Activated gamma-delta T cell treated with anti-CD3 and anti-CD28 coated beads, Interleukin-2, amount 50 U/mL, for 16 hours (primary cell): Measurements from ENCODE around the gene CYSRT1.

ENCODE experiments used
- DNase-seq: peaks from one replicate; pipeline ENCODE4 v3.0.0-alpha.2; 2020; ENCODE audit warnings: low read depth

The CYSRT1 gene

GRCh38 chr9:137227054-137227852 lies 2.3 kb downstream of the CYSRT1 start, which contains the start of gene RNF224:
TSS of gene RNF224 (plus strand) at chr9:137227502. CDS start at chr9:137228336, 834 bp downstream.
- peak; percentile 72 for DNase-seq

DNA sequence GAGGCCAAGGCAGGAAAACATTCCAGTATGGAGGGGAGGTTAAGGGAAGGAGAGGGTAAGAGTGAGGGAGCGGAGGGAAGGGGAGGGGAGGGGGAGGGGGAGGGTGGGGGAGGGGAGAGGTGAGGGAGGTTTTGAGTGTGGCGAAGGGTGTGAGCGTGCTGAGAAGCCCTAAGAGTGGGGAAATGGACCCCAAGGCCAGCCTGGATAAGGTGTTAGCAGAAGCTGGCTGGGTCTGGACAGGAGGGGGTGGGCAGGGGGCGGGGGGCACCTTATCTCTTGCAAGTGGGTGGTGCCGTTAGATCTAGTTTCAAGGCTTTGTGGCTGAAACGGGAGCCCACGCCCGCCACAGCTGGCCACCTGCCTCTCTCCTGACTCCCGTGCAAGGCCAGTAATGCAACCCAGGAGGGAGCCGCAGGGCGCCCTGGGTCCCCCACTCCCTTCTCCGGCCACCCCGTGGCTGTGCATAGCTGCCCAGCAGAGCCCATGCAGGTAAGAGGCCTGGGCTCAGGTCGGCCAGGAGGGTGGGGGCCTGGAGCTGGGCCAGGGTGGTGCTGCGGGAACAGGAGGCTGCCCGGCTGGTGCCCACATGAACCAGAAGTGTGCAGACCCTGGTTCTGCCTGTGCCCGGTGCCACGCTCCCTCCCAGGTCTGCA lies 3.0 kb downstream of the CYSRT1 start:
- no peak for DNase-seq

GRCh38 chr9:137228506-137228967 lies 3.6 kb downstream of the CYSRT1 start:
- DNase-seq: no peak

GRCh38 chr9:137228968-137229896 lies 4.3 kb downstream of the CYSRT1 start:
- no peak for DNase-seq

DNA sequence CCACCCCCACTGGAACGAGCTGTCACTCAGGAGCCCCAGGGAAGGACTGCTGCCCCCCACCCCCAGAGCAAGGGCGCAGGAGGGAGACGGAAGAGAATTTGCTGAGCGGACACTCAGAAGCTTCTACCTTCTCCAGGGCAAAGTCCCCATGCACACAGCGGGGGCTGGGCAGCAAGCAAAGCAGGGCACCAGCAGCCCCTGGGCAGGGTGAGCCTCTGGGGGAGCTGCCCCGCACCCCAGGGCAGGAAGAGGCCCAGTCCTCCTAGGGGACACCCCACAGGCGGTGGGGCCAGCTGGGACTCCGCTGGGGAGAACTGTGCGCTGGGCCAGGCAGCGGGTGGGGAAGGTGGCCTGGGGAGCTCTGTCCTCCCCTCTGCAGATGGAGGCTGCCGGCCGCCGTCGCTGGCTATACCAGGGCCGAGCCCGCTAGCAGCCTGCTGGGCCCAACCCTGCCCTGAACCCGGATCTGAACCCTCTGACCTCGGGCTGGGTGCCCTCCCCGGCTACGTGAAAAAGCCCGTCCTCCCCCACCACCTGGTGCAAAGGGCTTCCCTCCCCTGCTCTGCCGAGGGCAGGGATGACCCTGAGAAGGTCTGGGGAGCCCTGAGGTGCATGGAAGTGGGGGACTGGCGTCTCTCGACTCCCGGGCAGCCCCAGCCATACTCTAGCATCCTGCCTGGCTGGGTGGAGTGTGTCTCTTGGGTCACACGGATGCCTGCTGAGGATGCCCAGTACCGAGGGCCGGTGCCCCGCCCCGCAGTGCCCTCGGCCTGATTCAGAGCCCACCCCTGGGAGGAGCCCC lies 5.1 kb downstream of the CYSRT1 start:
- no peak for DNase-seq

GRCh38 chr9:137230705-137231371 lies 5.9 kb downstream of the CYSRT1 start, which contains the start of gene SLC34A3:
TSS of gene SLC34A3 (plus strand) at chr9:137230901. CDS start at chr9:137231703, 802 bp downstream.
- DNase-seq: no peak

- no peak for DNase-seq
These were observed 6.5 kb downstream of the CYSRT1 start for GRCh38 chr9:137231372-137232039.

DNA sequence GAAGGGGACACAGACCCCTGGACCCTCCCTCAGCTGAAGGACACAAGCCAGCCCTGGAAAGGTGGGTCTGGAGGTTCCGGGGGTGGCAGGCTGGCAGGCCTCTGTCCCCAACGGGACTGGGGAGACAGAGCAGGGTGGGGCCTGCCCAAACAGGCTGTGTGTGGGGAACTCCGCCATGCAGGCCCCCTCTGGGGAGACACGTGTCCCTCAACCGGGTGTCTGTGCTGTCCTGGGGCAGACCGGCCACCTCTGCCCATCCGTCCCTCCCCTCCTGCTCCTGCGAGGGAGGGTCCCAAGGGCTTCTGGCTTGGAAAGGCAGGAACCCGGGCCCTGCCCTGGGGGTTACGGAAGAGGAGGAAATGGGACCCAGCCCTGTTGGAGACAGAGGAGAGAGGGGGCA lies 7.1 kb downstream of the CYSRT1 start:
- no peak for DNase-seq

DNA sequence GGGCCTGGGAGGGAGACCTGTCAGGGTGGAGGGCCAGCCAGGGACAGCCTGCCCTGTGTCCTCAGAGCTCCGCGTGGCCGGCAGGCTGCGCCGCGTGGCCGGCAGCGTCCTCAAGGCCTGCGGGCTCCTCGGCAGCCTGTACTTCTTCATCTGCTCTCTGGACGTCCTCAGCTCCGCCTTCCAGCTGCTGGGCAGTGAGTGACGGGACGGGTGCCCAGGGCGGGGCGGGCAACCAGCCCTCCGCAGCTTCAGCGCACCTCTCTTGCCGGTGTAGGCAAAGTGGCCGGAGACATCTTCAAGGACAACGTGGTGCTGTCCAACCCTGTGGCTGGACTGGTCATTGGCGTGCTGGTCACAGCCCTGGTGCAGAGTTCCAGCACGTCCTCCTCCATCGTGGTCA lies 7.5 kb downstream of the CYSRT1 start:
- no peak for DNase-seq

DNA sequence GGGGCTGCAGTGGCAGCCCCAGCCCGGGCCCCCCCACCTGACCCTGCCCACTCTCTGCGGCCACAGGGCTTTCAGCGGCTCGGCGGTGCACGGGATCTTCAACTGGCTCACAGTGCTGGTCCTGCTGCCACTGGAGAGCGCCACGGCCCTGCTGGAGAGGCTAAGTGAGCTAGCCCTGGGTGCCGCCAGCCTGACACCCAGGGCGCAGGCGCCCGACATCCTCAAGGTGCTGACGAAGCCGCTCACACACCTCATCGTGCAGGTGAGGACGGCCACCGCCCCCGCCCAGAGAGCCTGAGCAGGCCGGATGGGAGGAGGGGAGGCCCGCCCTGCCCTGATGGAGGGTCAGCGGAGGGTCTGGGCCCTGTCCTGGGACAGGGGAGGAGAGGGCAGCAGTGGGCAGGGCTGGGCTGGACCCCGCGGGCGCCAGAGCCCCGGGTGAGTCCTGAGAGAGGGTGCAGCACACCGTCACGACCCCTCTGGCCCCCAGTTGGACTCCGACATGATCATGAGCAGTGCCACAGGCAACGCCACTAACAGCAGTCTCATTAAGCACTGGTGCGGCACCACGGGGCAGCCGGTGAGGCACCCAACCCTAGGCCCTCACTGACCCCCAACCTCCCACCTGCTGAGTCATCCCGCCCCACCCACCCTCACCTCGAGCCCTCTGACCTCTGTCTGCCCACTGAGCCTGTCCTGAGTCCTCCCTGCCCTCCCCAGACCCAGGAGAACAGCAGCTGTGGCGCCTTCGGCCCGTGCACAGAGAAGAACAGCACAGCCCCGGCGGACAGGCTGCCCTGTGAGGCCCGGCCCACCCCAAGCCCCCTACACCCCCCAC lies 8.4 kb downstream of the CYSRT1 start:
- no peak for DNase-seq

- DNase-seq: no peak
These were observed 9.2 kb downstream of the CYSRT1 start for GRCh38 chr9:137234055-137234697.

DNA sequence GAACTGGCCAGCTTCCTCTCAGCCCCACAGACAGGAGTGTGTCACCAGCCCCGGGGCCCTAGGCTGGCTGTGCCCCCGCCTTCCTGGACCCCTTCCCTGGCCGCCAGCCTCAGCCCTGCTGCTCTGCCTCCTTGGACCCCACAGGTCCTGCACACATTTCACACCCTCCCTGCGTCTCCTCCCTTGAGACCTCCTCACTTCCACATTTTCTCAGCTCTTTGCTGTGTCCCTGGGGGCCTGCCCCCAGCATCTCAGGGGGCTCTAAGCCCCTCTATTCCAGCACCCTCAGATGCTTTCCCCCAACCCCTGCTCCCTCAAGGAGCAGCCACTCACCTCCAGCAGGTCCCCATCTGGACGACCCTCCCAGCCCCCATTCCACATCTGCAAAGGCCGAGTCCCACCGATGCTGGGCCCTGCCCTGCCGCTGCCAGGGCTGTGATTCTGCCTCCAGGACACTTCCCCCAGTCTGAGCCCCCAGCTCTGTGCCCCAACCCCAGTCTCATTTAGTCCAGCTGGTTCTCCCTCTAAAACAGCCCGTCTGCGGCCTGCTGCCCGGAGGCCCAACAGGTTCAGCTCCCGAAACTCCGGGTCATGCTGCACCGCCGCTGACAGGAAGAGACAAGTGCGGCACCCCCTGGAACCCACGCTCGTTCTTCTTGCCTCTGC lies 9.9 kb downstream of the CYSRT1 start:
- DNase-seq: no peak

DNA sequence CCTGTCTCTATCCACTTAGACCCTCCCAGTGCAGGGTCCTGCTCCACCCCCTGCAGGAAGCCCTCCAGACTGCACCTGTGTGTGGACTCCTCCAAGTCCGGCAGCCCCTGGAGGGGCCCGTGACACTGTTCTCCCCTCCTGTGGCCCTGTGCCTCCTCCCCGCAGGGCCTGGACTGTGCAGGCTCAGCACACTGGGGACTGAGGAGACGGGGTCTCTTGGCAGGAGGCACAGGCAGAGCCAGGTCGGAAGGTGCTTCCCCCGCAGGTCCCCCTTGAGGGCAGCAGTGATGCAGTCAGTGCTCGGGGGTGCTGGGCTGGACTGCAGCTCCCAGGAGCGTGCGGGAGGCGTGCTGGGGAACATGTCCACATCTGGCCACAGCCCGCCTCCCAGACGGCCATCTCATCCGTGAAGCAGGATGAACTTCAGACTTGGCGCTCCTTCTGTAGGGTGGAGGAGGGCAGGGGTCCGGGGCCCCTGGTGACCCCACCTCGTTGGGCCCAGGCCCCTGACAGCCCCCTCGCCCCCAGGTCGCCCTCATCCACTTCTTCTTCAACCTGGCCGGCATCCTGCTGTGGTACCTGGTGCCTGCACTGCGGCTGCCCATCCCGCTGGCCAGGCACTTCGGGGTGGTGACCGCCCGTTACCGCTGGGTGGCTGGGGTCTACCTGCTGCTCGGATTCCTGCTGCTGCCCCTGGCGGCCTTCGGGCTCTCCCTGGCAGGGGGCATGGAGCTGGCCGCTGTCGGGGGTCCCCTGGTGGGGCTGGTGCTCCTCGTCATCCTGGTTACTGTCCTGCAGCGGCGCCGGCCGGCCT lies 10.7 kb downstream of the CYSRT1 start:
- no peak for DNase-seq

- peak; percentile 87 for DNase-seq
These were observed 11.4 kb downstream of the CYSRT1 start for GRCh38 chr9:137236238-137236935.

DNA sequence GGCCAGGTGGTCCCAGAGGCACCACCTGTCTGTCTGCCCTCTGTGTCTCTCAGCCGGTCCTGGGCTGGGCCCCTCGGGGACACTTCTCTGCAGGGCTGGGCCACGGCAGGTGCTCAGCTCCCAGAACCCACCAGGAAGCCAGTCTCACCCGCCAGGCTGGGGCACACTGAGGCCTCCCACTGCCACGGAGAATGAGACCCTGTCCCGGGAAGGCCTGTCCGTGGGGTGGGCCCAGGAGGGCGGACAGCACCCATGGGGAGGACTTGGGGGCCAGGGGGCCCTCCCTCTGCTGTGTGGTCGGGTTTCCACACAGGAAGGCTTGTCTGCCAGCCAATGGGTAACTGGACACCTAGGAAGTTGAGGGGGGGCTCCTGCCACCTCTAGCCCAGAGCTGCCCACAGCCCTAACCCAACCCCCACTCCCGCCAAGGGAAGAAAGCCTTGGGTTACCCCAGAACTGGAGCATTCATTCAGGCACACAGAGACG lies 12.0 kb downstream of the CYSRT1 start:
- DNase-seq: no peak
